HepG2 (cell line): Measurements from ENCODE around the gene KCNK15. TPM values are rescaled to one million over a fixed set of nuclear protein-coding genes. Genes with fewer than 3 reads are reported as not detected.

Source experiments
- ATAC-seq: fragments of 200-7000 bp; cut with Tn5 transposase; 3 replicates; pipeline ENCODE4 v1.9.1; 2020; ENCODE audit warnings: mild to moderate bottlenecking, moderate library complexity
- BruUV-seq: library from RNA; stranded (reverse); fragments of 400-500 nt; replicated peaks from 2 replicates; lab custom pipeline; 2021; lab: Mats Ljungman, UMichigan
- CTCF ChIA-PET: fragments of 300-600 bp; formaldehyde crosslinking; extraction: SDS; loops from one replicate; lab custom pipeline; 2021; ENCODE audit warnings: low total read pairs, inconsistent platforms, low intra/inter-chr PET ratio; lab: Yijun Ruan, JAX
- POLR2A ChIA-PET: fragments of 350-600 bp; sonication (Branson Sonifier 250); formaldehyde crosslinking; loops from one replicate; lab custom pipeline; 2020; ENCODE audit warnings: antibody characterized with exemption, inconsistent platforms; lab: Yijun Ruan, JAX
- DNase-seq: peaks from one replicate; pipeline ENCODE4 v3.0.0-alpha.2; 2015; ENCODE audit warnings: low spot score
- FAIRE-seq: peaks from 3 replicates; lab custom pipeline; 2011; peaks lifted over from hg19 to GRCh38; lab: Jason Lieb, UNC
- H2AFZ ChIP-seq: one replicate; pipeline ENCODE4 v1.6.1; 2011; ENCODE audit warnings: low read length, inconsistent platforms
- H3K27ac ChIP-seq: fragments of 300-600 bp; 3 replicates; pipeline ENCODE4 v1.8.0; 2011; ENCODE audit warnings: mixed run types, mild to moderate bottlenecking, mixed read lengths, low read length, inconsistent platforms; ENCODE audit not compliant: insufficient read depth; ENCODE audit errors: extremely low read length
- H3K27me3 ChIP-seq, 2 experiments: fragments of 200-600 bp in 1 of 2; 2 replicates in 1 of 2; 3 replicates in 1 of 2; pipeline versions ENCODE4 v1.6.0 to v1.8.0; 2011; ENCODE audit warnings: low read length in 2 of 2, mild to moderate bottlenecking in 2 of 2, moderate library complexity in 2 of 2, inconsistent platforms in 1 of 2; ENCODE audit not compliant: insufficient read depth in 2 of 2, control insufficient read depth in 1 of 2
- H3K36me3 ChIP-seq, 2 experiments: fragments of 200-600 bp in 1 of 2; replicated peaks in 1 of 2; 2 replicates in 1 of 2; 3 replicates in 1 of 2; pipeline versions ENCODE4 v1.5.1 to v1.8.0; 2011; ENCODE audit warnings: low read length in 2 of 2, inconsistent platforms in 1 of 2; ENCODE audit not compliant: insufficient read depth in 2 of 2, control insufficient read depth in 1 of 2
- H3K4me1 ChIP-seq: 2 replicates; pipeline ENCODE4 v1.5.1; 2012; ENCODE audit warnings: low read length, inconsistent platforms; ENCODE audit not compliant: insufficient read depth
- H3K4me2 ChIP-seq: 2 replicates; pipeline ENCODE4 v1.6.0; 2011; ENCODE audit warnings: low read depth, low read length, inconsistent platforms
- H3K4me3 ChIP-seq, 3 experiments: fragments of 200-600 bp in 1 of 3; sonication (generic), shearing (Covaris generic) in 1 of 3; replicated peaks in 1 of 3; 2 replicates each; pipeline ENCODE4 v1.5.1; 2011 to 2016; ENCODE audit warnings: low read length in 3 of 3, inconsistent platforms in 2 of 3, low read depth in 2 of 3, mild to moderate bottlenecking in 2 of 3, control low read depth in 1 of 3, mixed read lengths in 1 of 3; ENCODE audit not compliant: insufficient read depth in 1 of 3
- H3K79me2 ChIP-seq: one replicate; pipeline ENCODE4 v1.6.1; 2011; ENCODE audit warnings: low read length, inconsistent platforms; ENCODE audit not compliant: insufficient read depth
- H3K9ac ChIP-seq: 2 replicates; pipeline ENCODE4 v1.6.0; 2011; ENCODE audit warnings: mild to moderate bottlenecking, low read depth, low read length, inconsistent platforms; ENCODE audit not compliant: insufficient read depth
- H3K9me3 ChIP-seq: 2 replicates; pipeline ENCODE4 v1.5.1; 2012; ENCODE audit warnings: mild to moderate bottlenecking, low read length
- H4K20me1 ChIP-seq: 2 replicates; pipeline ENCODE4 v1.6.0; 2011; ENCODE audit warnings: inconsistent platforms, mild to moderate bottlenecking, low read length, moderate library complexity; ENCODE audit not compliant: insufficient read depth
- GTF2F1 ChIP-seq: fragments of 150-350 bp; IDR thresholded peaks from 2 replicates; pipeline ENCODE4 v1.6.1; 2014; ENCODE audit warnings: low read length
- GTF3A ChIP-seq: sonication (generic); formaldehyde crosslinking; conservative IDR thresholded peaks from 2 replicates; pipeline ENCODE4 v1.4.0; 2020; ENCODE audit warnings: mild to moderate bottlenecking, missing genetic modification reagents
- MED13 ChIP-seq: sonication (generic); formaldehyde crosslinking; IDR thresholded peaks from 2 replicates; pipeline ENCODE4 v1.5.0; 2020; ENCODE audit warnings: missing genetic modification reagents
- NFIB ChIP-seq: sonication (generic); formaldehyde crosslinking; IDR thresholded peaks from 2 replicates; pipeline ENCODE4 v1.9.0; 2021; ENCODE audit warnings: missing genetic modification reagents, mild to moderate bottlenecking, borderline replicate concordance
- PHF20 ChIP-seq: sonication (generic); formaldehyde crosslinking; IDR thresholded peaks from 2 replicates; pipeline ENCODE4 v1.5.0; 2020; ENCODE audit warnings: mild to moderate bottlenecking, missing genetic modification reagents
- RFX3 ChIP-seq: IDR thresholded peaks from 2 replicates; pipeline ENCODE4 v1.6.1; 2016; ENCODE audit warnings: missing biosample characterization, missing genetic modification reagents
- ZFP36L2 ChIP-seq: sonication (generic); formaldehyde crosslinking; IDR thresholded peaks from 2 replicates; pipeline ENCODE4 v1.4.0; 2020; ENCODE audit warnings: missing genetic modification reagents
- ZKSCAN5 ChIP-seq: sonication (generic); formaldehyde crosslinking; IDR thresholded peaks from 2 replicates; pipeline ENCODE4 v1.5.1; 2020; ENCODE audit warnings: mild to moderate bottlenecking, missing genetic modification reagents
- ZNF20 ChIP-seq: sonication (generic); formaldehyde crosslinking; IDR thresholded peaks from 2 replicates; pipeline ENCODE4 v1.4.0; 2020; ENCODE audit warnings: mild to moderate bottlenecking, moderate library complexity, missing genetic modification reagents
- ZNF24 ChIP-seq: fragments of 450-650 bp; IDR thresholded peaks from 2 replicates; pipeline ENCODE4 v1.6.1; 2017; ENCODE audit warnings: antibody characterized with exemption, mild to moderate bottlenecking
- ZNF570 ChIP-seq: sonication (generic); formaldehyde crosslinking; IDR thresholded peaks from 2 replicates; pipeline ENCODE4 v1.4.0; 2020; ENCODE audit warnings: mild to moderate bottlenecking, missing genetic modification reagents, borderline replicate concordance
- ZNF629 ChIP-seq: sonication (generic); formaldehyde crosslinking; conservative IDR thresholded peaks from 2 replicates; pipeline ENCODE4 v1.5.0; 2020; ENCODE audit warnings: missing genetic modification reagents
- WGBS: methylation state at CpG from one replicate; pipeline ENCODE4 v1.1.6; 2017; ENCODE audit warnings: low lambda C conversion rate; 5-methylcytosine and 5-hydroxymethylcytosine counted together
- in situ Hi-C: cut with HindIII; loops from 2 replicates; pipeline ENCODE4 v1.10.0; 2017; ENCODE audit warnings: low pct_unique_long_range_greater_than_20kb; ENCODE audit not compliant: extremely low pct_ligation_motif_present
- intact Hi-C: fragments of 100-400 bp; cut with micrococcal nuclease; formaldehyde crosslinking; loops from one replicate; pipeline ENCODE4 v1.10.0; 2022; ENCODE audit not compliant: unreplicated experiment
- polyA plus RNA-seq, 8 experiments: library from polyadenylated mRNA; depleted of rRNA in 3 of 8; stranded (reverse) in 7 of 8; unstranded in 1 of 8; fragments of >200 nt; fragmentation: Illumina TruSeq in 4 of 8; extraction: Trizol in 4 of 8; gene quantifications; 2 replicates each; pipeline versions ENCODE4 v1.2.1 to v1.2.3, GENCODE V29; 2011 to 2016; ENCODE audit warnings: low read depth in 4 of 8, missing spikeins in 1 of 8, mixed read lengths in 1 of 8; ENCODE audit not compliant: insufficient read depth in 1 of 8
- total RNA-seq, 5 experiments: library from RNA; depleted of rRNA; stranded (reverse); fragments of >200 nt; fragmentation: Illumina TruSeq; extraction: Trizol; gene quantifications; 2 replicates each; pipeline ENCODE4 v1.2.3, GENCODE V29; 2016; ENCODE audit warnings: low read depth in 1 of 5
- TF ChIP-seq, protein P1 (sequence below): sonication (generic); formaldehyde crosslinking; IDR thresholded peaks from 2 replicates; pipeline ENCODE4 v1.5.0; 2020; ENCODE audit warnings: mild to moderate bottlenecking, missing genetic modification reagents

Gene KCNK15
- total and polyA plus RNA-seq, 2 of the 13 experiments (the other 11 are each of a cell fraction or from before 2014, with no cell fraction given), result 0.03 TPM; not detected in 1

DNA sequence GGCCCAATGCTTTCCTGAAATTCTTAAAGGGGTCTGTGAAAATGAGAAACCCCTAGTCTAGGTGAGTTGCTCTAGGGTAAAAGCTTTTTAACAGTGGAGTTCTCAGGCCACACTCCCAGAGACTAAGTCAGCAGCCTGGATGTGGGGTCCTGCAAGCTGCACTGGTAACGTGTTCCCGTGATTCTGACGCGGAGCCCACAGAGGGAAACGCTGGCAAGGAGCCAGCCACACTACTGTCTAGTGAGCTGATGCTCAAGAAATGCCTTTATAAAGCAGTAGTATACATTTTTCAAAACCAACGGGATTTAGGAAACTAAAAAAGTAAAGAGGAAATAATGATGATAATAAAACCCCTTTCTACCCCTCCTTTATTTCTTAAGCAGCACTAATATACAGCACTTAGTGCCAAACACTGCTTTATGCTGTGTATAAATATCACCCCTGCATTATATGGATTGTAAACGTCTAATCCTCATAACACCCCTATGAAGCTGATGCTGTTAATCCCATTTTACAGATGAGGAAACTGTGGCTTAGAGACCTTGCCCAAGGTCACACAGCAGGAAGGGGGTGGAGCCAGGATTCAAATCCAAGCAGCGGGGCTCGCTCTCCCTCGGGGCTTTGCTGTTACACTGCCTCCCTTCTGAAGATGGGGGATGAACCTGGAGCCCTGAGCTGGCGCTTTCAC, 25.0 kb downstream of the KCNK15 start:
- Histone ChIP-seq H3K36me3 (no peaks in the 10 kb centered on the region), H3K27me3 (peaks cover 2 to 20% of the 10 kb centered on the region in 2 experiments; a peak in 2 of 5 replicates), H3K9me3 (no peaks in the 10 kb centered on the region), H3K4me2 (no peak overlapping the region), H2AFZ (no peak overlapping the region), H3K4me3 (no peak overlapping the region), H3K4me1 (no peaks in the 10 kb centered on the region), H4K20me1 (no peaks in the 10 kb centered on the region), H3K9ac (no peak overlapping the region), H3K79me2 (no peaks in the 10 kb centered on the region), H3K27ac (no peak overlapping the region)
- in situ Hi-C loops, result no loop called here
- FAIRE-seq (no peak), DNase-seq (no peak), ATAC-seq (no peak)
- intact Hi-C loops, result no loop called here
- ChIA-PET CTCF (no interaction called here), POLR2A (no interaction called here)
- 7% methylated on average over 11 of the region's 11 CpGs for WGBS
- no TSS peak for BruUV-seq
- TF ChIP-seq ZNF570 (CRISPR knock-in tag) (no peak), ZNF629 (CRISPR knock-in tag) (peak; percentile 78)

DNA sequence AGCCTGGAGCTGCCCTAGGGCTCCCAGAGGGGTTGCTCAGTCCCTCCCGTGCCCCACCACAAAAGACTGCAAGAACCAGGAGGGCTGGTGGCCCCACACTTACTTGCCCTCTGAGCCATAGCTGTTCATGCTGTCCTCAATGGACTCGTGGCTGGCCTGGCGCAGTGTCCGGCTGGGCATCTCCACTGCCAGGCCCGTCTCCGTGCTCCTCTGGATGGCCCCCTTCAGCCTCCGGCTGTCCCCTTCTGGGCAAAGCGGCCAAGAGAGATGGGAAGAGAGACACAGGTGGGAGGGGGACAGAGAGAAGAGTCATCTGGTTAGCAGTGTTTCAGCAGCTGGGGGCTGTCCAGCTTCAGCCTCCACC, 25.5 kb downstream of the KCNK15 start:
- Histone ChIP-seq H3K36me3 (no peaks in the 10 kb centered on the region), H3K27me3 (peaks cover 2 to 20% of the 10 kb centered on the region in 2 experiments; a peak in 2 of 5 replicates), H3K4me1 (no peaks in the 10 kb centered on the region), H3K9me3 (no peaks in the 10 kb centered on the region), H4K20me1 (no peaks in the 10 kb centered on the region), H2AFZ (no peak overlapping the region), H3K9ac (no peak overlapping the region), H3K27ac (no peak overlapping the region), H3K4me3 (no peak overlapping the region), H3K79me2 (no peaks in the 10 kb centered on the region), H3K4me2 (no peak overlapping the region)
- DNase-seq (no peak), FAIRE-seq (no peak), ATAC-seq (no peak)
- ChIA-PET CTCF (no interaction called here), POLR2A (no interaction called here)
- TF ChIP-seq ZNF20, result no peak
- no peak for TF ChIP-seq ZFP36L2
- TF ChIP-seq NFIB, result no peak
- TF ChIP-seq, protein P1, sequence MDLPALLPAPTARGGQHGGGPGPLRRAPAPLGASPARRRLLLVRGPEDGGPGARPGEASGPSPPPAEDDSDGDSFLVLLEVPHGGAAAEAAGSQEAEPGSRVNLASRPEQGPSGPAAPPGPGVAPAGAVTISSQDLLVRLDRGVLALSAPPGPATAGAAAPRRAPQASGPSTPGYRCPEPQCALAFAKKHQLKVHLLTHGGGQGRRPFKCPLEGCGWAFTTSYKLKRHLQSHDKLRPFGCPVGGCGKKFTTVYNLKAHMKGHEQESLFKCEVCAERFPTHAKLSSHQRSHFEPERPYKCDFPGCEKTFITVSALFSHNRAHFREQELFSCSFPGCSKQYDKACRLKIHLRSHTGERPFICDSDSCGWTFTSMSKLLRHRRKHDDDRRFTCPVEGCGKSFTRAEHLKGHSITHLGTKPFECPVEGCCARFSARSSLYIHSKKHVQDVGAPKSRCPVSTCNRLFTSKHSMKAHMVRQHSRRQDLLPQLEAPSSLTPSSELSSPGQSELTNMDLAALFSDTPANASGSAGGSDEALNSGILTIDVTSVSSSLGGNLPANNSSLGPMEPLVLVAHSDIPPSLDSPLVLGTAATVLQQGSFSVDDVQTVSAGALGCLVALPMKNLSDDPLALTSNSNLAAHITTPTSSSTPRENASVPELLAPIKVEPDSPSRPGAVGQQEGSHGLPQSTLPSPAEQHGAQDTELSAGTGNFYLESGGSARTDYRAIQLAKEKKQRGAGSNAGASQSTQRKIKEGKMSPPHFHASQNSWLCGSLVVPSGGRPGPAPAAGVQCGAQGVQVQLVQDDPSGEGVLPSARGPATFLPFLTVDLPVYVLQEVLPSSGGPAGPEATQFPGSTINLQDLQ (CRISPR knock-in tag), result no peak
- no peak for TF ChIP-seq ZKSCAN5 (CRISPR knock-in tag)
- TF ChIP-seq ZNF24, result no peak
- TF ChIP-seq RFX3, result no peak
- no peak for TF ChIP-seq MED13 (CRISPR knock-in tag)
- TF ChIP-seq GTF3A (CRISPR knock-in tag), result no peak
- TF ChIP-seq GTF2F1, result no peak
- no peak for TF ChIP-seq PHF20
- WGBS, result 55% methylated on average over 6 of the region's 8 CpGs
- in situ Hi-C loops (no loop called here), intact Hi-C loops (no loop called here)
- BruUV-seq, result no TSS peak
